Diencephalon (tissue), 1 donor: Measurements from ENCODE around the gene SLMAP. TPM values are rescaled to one million over a fixed set of nuclear protein-coding genes. Genes with fewer than 3 reads are reported as not detected.

Experiments
- total RNA-seq: library from RNA; depleted of rRNA; stranded (reverse); fragments of >200 nt; gene quantifications from one replicate; pipeline ENCODE4 v1.2.3, GENCODE V29; 2014

Gene SLMAP, protein sequence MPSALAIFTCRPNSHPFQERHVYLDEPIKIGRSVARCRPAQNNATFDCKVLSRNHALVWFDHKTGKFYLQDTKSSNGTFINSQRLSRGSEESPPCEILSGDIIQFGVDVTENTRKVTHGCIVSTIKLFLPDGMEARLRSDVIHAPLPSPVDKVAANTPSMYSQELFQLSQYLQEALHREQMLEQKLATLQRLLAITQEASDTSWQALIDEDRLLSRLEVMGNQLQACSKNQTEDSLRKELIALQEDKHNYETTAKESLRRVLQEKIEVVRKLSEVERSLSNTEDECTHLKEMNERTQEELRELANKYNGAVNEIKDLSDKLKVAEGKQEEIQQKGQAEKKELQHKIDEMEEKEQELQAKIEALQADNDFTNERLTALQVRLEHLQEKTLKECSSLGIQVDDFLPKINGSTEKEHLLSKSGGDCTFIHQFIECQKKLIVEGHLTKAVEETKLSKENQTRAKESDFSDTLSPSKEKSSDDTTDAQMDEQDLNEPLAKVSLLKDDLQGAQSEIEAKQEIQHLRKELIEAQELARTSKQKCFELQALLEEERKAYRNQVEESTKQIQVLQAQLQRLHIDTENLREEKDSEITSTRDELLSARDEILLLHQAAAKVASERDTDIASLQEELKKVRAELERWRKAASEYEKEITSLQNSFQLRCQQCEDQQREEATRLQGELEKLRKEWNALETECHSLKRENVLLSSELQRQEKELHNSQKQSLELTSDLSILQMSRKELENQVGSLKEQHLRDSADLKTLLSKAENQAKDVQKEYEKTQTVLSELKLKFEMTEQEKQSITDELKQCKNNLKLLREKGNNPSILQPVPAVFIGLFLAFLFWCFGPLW
- total RNA-seq: 63.4 TPM

DNA sequence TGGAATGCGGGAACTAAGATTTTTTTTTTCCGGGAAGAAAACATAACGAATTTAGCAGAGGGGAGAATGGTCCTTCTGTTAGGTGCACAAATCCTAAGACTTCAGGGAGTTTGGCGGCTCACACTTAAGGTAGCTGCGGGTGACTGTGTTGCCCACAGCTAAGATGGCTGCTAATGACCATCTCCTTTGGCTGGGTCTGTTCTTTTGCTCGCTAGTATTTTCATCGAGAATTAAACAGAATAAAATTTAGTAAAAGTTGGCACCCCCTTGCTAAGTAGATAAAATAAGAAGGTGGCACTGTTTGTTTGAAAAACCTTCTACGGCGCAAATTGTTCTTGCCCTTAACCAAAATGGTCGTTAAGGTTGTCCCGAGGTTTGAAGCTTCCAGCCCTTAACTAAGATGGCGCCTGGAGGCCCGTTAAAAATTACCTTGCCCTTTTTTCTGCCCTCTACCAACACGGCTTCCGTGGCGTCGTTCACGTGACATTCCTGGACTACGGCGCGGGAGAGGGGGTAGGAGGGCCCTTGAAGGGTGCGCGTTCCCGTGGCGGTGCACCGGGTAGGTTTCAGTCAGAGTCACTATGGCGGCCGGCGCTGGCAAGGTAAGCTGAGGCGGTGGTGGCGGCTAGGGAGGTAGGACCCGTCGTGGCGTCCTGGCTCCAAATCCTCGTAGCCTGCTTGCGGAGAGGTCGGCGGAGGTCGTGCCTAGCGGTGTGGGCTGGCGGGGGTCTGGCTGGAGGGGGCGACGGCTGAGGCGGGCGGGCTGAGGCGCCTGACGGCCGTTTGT lies at the start of gene SLMAP:
SLMAP (plus strand) TSS at position 569 of the 787 bp plus-strand sequence. CDS start 1,343 bp downstream, outside the sequence.

Other genes with a start within 250 kb of the SLMAP start
- 3.5 TPM for gene DNAH12, start 212.0 kb upstream of the SLMAP start, total RNA-seq
- 19.6 TPM for gene PDE12, start 200.0 kb upstream of the SLMAP start, total RNA-seq
- gene ARF4, start 159.0 kb upstream of the SLMAP start, total RNA-seq: 124 TPM
- gene DENND6A, start 63.2 kb upstream of the SLMAP start, total RNA-seq: 38.3 TPM